Measurements from ENCODE around the gene L3MBTL4. TPM values are rescaled to one million over a fixed set of nuclear protein-coding genes. Genes with fewer than 3 reads are reported as not detected.
"Not testable (repeated sequence)": the region's sequence is repeated elsewhere in the genome, so short reads cannot be mapped to it uniquely, and the experiment has no call there.

L3MBTL4 gene
- 14.9 TPM for total RNA-seq (ENCODE audit: insufficient read depth, low replicate concordance)

DNA sequence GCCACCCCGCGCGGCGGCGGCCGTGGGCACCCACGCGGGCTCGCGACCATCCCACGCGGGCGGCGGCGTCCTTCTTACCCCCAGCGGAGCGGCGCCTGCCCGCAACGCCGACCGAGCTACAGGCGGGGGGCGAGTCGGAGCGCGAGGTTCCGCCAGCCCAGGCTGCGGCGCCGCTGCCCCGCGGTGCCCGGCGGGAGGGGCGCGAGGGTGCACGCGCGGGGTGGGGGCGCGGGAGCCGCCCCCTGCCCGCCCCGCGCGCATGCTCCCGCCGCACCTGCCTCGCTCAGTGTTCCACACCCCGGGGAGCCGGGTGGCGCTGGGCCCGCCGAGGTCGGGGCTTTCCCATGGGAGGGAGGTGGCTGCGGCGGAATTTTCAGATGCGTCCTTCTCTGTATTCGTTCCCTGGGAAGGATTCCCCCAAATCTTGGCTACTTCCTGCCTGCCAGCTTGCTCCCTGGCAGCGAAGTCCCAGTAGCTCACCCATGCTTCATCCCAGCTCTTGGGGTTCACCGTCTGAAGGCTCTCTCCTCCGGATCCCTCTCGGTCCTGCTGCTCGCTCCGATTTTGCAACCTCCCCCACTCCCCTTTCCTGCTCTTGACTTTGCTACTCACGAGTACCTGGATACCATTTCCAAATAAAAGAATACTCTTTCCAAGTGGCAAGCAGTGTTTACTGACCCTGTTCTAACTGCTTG, at the start of gene L3MBTL4:
TSS of gene L3MBTL4 (minus strand) at position 189 of the 695 bp plus-strand sequence. CDS start 103,286 bp downstream, outside the sequence.
- DNase-seq (ENCODE audit: low spot score), result peak; percentile 13

GRCh38 chr18:6452194-6452593, 37.5 kb upstream of the L3MBTL4 start:
- DNase-seq (ENCODE audit: low spot score), result no peak

DNA sequence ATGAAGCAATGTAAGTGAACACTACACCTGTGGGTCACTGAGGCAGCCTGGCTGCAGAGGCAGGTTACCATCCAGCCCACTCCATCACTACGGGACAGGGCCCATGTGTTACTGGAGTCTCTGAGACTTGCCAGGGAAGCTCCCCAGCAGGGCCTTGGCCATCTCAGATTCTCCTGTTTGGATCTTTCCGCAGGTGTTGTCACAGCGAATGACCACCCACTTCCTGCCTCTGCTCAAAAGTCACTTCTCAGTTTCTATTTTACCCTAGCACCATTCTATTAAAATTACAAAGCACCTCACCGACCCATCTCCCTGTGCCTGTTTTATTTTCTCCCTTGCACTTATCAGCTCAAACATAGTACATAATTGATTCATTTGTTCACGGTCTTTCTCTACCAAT, 34.5 kb upstream of the L3MBTL4 start:
- no peak for DNase-seq (ENCODE audit: low spot score)

DNA sequence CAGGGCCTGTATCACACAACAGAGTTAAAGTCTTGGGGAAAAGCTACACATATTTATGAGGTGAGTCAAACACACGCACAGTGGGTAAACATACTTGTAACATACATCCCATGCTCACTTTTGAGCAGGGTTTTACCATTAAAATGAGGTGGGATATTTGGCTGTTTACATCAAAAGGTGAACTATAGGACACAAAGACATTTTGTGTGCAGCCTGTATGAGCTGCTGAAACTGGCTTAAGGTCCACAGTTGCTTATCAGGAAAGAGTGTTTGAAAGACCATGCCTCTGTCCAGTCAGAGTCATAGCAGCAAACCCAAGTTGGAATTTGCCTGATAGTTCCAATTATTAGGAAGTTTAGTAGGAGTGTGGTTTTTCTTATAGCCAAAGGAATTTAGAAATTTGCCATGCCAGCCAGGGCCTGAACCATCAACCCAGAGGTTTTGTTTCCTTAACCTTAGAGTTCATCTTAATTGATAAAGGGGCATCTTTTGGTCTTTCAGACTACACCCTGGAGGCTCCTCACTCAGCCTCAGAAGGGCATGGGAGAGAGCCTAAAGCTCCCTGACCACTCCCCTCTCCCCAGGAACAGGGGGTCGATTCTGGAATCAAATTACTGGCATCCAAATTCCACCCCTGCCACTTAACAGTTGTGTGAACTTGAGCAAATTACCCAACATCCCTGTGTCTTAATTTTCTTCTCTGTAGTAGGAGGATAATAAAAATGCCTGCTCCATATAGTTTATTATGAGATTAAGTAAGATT, 29.9 kb upstream of the L3MBTL4 start:
- DNase-seq (ENCODE audit: low spot score), result peak; percentile 1

DNA sequence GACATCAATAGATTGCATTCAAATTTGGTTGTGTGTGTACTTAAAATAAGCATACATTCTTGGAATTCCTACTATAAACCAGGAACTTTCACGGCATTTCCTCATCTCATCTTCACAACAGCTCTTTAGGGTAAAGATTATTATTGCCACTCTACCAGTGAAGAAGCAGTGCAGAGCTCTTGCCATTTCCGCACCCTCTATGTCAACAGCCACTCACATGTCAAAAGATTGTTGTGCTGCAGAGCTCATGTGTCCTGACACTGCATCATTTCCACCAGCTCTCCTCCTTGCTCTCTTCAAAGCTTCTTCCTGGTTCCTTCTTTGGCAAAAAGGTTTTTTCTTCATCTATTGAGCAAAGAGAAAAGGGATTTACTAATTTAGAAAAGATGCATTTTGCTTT, 26.5 kb upstream of the L3MBTL4 start:
- no peak for DNase-seq (ENCODE audit: low spot score)

DNA sequence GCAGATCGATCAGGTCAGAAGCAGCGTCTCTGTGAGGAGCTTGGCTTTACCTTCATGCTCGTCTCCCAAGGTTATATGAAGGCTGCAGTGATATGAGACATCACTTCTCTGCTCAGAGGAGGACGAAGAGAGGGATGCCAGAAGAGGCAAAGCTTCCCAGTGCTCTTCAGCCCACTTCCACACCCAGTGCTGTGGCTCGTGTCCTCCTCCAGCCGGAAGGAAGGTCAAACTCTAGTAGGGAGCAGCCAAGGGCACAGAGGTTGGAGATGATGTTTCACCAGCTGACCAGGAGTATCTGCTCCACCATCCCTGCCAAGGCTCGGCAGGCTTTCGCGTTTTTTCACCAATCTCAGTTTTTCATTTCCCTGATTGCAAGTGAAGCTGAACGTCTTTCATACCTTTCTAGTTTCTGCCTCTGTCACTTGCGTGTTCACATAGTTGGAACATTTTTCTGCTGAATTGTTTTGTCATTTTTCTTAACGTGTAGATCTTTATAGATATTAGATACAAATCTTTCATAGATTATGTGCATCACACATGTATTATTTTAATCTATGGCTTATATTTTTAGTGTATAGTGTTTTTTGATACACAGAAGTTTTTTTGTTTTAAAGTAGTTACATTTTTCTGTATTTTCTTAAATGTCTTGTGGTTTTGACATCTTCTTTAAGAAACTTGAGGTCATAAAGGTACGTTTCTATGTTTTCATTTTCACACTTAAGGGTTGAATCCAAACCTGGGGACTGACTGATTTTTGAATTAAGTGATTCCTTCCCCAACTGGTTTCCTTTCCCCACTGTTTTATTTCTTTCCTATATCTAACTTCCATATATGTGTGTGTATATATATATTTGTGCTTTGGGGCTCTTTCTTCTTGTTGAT, 23.5 kb upstream of the L3MBTL4 start:
- no peak for DNase-seq (ENCODE audit: low spot score)

DNA sequence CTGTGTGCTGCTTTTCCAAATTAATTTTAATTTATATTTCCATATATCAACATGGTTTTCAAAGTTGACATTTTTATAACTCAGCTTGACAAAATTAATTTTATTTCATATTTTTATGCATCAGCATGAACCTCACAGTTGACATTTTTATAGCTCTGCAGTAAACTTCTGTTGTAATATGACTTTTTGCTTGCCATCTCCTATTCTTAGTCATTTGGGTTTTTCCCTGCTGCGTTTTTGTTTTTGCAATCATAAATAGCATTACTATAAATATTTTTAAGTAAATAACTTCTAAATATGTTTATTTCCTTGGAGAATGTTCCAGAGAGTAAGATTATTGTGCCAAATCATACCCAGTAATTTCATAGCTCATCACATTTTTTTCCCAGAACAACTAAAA, 21.0 kb upstream of the L3MBTL4 start:
- no peak for DNase-seq (ENCODE audit: low spot score)

DNA sequence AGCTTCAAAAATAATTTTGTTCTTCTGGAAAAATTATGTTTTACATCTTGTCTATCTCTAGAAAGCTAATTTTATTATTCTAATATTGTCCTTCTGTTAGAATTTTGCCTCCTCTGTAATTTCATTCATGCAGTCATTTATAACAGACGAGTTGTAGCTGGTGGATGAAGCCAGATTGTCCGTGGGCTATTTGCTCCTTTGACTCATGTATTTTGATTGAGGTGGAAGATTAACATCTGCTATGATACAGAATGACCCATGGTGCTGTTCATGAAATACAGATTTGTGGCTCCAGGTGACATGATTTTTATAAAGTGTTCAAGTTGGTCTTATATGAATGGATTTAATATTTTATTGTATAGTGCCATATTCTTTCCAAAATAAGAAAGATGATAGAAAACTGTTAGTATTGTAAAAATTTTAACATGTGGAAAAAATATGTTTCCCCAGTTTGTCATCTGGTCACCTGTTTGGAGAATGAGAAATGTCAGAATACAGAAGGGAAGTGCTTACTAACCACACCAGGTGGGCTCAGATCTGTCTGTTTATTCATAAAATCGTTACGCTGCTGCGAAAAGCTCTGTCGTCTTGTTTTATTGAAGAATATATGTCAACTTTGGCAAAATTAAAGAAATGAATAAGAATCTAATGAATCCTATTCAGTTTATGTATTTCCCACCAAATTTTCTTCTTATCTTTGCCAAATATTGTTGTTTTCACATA, 20.4 kb upstream of the L3MBTL4 start:
- no peak for DNase-seq (ENCODE audit: low spot score)

- DNase-seq (ENCODE audit: low spot score), result no peak
Observed at GRCh38 chr18:6434481-6434880, 19.8 kb upstream of the L3MBTL4 start.

GRCh38 chr18:6431659-6432318, 17.1 kb upstream of the L3MBTL4 start:
- DNase-seq (ENCODE audit: low spot score), result no peak

DNA sequence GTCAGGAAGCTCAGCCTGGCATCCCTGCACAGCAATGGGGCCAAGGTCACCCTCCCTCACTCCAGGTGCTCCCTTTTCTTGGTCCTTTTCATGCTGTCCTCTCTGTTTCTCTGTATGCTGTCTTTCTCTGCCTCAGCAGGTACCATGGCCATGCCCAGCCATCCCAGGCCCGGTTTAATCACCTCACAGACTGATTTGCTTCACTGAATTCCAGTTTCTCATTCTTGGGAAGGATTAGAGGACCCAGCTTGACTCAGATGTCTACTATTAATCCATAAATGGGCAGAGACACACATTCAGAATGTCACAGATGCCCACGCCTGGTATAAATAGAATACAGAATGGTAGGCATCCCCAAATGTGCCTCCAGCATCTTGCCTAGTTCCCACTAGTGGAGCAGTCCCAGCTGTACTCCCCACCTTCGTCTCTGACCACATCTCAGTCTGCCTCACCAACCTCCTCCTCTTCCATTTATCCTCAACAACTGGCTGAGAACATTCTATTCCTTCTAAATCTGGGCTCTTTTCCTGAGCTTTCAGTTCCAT, 14.2 kb upstream of the L3MBTL4 start:
- DNase-seq (ENCODE audit: low spot score), result no peak

DNA sequence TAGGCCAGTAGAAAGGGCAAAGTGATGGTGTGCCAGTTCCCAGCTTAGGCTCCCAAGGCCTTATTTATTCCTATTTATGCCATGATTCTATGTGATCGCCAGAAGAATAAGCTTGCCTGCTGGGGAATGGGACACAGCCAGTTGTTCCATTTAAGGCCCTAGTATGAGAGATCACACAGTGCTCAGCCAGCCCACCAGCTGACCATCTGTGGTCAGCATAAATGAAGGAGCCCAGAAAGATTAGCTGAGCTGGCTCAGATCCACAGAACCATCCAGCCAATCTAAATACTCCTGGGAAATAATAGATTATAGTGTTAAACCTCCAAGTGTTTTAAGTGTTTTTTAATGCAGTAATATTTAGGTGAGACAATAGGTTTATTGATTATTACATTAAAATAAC, 12.6 kb upstream of the L3MBTL4 start:
- no peak for DNase-seq (ENCODE audit: low spot score)

DNA sequence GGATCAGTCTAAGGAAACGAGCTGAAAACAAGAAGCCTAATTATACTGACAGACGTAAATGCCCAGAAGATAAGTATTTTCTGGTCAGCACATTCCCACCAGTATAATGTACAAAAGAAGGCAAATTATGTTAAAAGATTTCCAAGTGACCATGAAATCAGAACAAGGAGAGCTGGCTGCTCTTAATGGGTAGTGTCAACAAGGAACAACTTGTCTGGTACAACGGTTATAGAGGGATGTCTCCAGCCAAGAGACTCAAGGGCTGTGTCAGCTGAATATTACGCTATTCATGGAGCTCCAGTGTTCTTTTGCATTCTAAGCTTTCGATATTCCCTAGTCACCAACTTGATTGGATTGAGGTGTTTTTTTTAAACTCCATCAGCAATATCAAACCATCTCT, 8.6 kb upstream of the L3MBTL4 start:
- DNase-seq (ENCODE audit: low spot score), result no peak

DNA sequence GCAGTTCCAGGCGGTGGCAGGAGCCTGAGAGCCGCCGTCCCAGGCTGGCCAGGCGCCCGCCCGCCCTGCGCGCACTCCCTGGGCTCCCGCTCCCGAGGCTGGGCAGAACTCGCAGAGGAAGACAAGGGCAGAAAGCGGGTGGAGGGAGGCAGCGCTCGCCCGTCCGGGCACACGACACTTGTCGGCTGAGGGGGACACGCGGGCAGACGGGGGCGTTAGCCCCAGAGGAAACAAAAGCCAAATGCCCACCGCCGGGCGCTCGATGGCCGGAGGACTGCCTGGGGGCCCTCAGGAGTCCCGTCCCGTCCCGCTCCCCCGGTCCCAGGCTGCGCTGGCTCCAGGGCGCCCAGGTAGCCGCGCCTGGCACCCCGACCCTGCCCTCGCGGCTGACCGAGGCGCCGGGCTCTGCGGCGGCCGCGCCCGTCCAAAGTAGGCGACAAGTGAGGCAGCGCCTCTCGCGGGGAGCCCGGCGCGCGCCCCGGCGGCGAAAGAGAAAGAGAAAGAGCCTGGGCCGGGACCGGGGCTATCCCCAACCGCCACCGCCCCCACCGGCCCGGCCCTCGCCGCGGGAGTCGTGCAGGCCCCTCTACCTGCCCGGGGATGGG, 491 bp downstream of the L3MBTL4 start:
- peak; percentile 35 for DNase-seq (ENCODE audit: low spot score)

DNA sequence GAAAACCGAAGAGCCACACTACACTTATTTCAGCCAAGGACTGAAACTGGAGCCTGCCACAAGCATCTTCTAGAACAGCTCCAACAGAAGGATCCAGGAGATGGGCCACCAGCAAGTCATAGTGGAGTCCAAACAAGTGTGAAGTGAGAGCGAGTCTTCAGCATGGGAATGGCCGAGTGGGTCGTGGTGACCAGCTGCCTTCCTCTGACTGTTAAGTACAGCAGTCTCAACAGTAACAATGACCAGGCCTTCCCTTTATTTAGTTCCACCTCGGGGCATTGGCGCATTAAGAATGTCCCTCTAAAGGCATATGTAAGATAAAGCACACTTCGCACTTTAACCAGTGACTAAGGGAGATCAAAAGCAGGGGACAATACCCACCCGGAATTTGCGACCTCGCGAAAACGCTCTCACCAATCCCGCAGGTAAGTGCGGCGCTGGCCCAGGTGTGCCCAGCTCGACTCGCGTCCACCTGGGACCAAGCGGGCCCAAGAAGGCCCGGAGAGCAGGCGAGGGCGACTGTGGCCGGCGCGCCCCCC, 1.1 kb downstream of the L3MBTL4 start:
- DNase-seq (ENCODE audit: low spot score), result no peak

GRCh38 chr18:6412933-6413472, 1.7 kb downstream of the L3MBTL4 start:
- DNase-seq (ENCODE audit: low spot score), result no peak

DNA sequence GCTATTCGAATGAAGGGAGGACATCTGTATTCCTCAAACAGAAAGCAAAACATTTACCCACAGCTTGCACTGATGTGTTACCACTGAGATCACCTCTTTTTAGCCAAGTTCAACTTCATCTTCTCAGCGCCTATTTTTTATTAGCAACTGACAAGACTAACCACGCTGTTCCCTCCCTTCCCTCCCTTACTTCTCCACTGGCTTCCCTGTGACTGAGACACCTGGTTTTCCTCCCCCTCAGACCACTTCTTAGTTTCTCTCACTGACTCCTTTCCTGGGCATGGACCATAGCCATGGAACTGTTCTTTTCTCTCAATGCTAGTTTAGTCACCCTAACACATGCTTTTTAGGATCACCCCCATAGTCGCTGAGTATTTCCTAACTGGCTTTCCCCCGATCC, 3.3 kb downstream of the L3MBTL4 start:
- no peak for DNase-seq (ENCODE audit: low spot score)

DNA sequence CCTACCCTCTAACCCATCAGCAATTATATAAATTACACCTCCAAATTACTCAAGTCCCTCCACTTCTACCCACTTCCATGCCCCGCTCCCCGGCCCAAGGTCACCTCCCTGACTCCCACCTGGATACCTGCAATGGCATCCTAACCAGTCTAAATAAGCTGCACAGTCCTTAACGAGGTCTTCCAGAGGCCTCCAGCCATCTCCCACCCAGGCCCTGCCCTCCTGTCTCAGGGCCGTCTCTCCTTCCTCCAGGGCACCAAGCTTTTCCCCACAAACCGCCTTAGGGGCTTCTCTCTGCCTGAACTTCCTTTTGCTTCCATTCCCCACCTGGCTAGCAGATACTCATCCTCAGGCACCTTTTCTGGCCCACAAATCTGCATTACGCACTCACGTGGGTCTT, 4.8 kb downstream of the L3MBTL4 start:
- DNase-seq (ENCODE audit: low spot score), result no peak

DNA sequence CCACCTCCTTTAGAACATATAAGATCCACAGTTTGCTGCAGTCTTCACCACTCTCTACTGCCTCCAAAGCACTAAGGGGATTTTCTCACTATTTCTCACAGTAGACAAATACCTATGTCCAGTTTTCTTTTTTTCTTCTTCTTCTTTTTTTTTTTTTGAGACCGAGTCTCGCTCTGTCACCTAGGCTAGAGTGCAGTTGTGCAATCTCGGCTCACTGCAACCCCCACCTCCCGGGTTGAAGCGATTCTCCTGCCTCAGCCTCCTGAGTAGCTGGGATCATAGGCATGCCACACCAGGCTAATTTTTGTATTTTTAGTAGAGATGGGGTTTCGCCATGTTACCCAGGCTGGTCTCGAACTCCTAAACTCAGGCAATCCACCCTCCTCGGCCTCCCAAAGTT, 6.2 kb downstream of the L3MBTL4 start:
- not testable (repeated sequence) for DNase-seq (ENCODE audit: low spot score)

Measured in umbilical cord (tissue), 2 donors.